H1 (cell line): ENCODE measurements around the gene PRRX2. TPM values are rescaled to one million over a fixed set of nuclear protein-coding genes. Genes with fewer than 3 reads are reported as not detected.

ENCODE experiments used
- CBX5 ChIP-seq: fragments of 300-800, 300-1000 bp; sonication (generic); IDR thresholded peaks from 2 replicates; pipeline ENCODE4 v1.7.1; 2016; ENCODE audit warnings: antibody characterized with exemption, low read length, low read depth
- CTBP2 ChIP-seq: IDR thresholded peaks from 2 replicates; pipeline ENCODE4 v1.7.0; 2011; ENCODE audit warnings: borderline replicate concordance, mild to moderate bottlenecking, moderate library complexity, mixed read lengths, low read length; ENCODE audit not compliant: insufficient read depth, insufficient read length
- EP300 ChIP-seq, 2 experiments: IDR thresholded peaks; 1 replicate in 1 of 2; 2 replicates in 1 of 2; pipeline ENCODE4 v1.6.1; 2011 to 2012; ENCODE audit warnings: low read depth in 2 of 2, low read length in 2 of 2, mild to moderate bottlenecking in 2 of 2, borderline replicate concordance in 1 of 2, inconsistent platforms in 1 of 2, moderate library complexity in 1 of 2
- TBP ChIP-seq: IDR thresholded peaks from 2 replicates; pipeline ENCODE4 v1.6.1; 2011; ENCODE audit warnings: low read depth, low read length, improper control_type of control experiment
- polyA plus RNA-seq, 7 experiments: library from polyadenylated mRNA; depleted of rRNA in 3 of 7; stranded (reverse) in 5 of 7; unstranded in 2 of 7; fragments of >200 nt in 5 of 7; fragments of 200-250 nt in 2 of 7; gene quantifications; 1 replicate in 5 of 7; 2 replicates in 1 of 7; 4 replicates in 1 of 7; pipeline versions ENCODE4 v1.2.1 to v1.2.3, GENCODE V29; 2011 to 2013; ENCODE audit warnings: missing spikeins in 2 of 7, mixed read lengths in 2 of 7
- total RNA-seq: library from RNA; stranded (reverse); fragmentation: NEBNext Ultra II Directional; extraction: Animal tissue kit (Norgen Biotek cat#: 25700); gene quantifications from 2 replicates; pipeline ENCODE4 v1.2.1, GENCODE V29; 2021

The PRRX2 gene
- total and polyA plus RNA-seq, 2 of the 8 experiments (the other 6 are each of a cell fraction or from before 2014, with no cell fraction given) = 5.8 to 9.2 TPM

- no peak for TF ChIP-seq CTBP2
- TF ChIP-seq CBX5 = no peak
- no peak for TF ChIP-seq EP300 (IDR thresholded peaks at IDR 0.05; ENCODE audit: borderline replicate concordance in 1 of 2, low read depth in 2 of 2, low read length in 2 of 2)
- TF ChIP-seq TBP = no peak
Measured at GRCh38 chr9:129672702-129673101, 7.3 kb downstream of the PRRX2 start (continued).
